HG03097 (cell line): ENCODE results near the gene HECTD4.
"Not testable (repeated sequence)": the region's sequence is repeated elsewhere in the genome, so short reads cannot be mapped to it uniquely, and the experiment has no call there.

Source experiments
- ATAC-seq: cut with Tn5 transposase; IDR thresholded peaks from one replicate; pipeline ENCODE4 v1.9.1; 2021; ENCODE audit not compliant: unreplicated experiment, low FRiP score

Gene HECTD4

DNA sequence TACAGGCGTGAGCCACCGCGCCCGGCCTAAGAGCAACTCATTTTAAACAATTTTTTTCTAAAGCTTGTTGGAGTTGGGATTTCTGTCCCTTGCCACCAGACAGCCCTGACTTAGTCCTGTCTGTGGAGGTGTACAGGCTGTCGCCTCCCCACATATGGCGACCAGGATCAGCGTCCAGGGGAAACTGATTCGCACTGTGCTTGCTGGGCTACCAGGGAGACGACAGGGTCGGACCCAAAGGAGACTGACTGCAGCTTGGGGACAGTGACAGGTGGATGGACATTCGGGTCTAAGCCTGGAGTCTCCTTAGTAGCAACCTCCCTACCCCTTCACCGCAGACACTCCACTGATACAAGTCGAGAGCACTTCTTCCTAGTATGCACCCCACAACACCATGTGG, 216.6 kb downstream of the HECTD4 start:
- no peak for ATAC-seq

DNA sequence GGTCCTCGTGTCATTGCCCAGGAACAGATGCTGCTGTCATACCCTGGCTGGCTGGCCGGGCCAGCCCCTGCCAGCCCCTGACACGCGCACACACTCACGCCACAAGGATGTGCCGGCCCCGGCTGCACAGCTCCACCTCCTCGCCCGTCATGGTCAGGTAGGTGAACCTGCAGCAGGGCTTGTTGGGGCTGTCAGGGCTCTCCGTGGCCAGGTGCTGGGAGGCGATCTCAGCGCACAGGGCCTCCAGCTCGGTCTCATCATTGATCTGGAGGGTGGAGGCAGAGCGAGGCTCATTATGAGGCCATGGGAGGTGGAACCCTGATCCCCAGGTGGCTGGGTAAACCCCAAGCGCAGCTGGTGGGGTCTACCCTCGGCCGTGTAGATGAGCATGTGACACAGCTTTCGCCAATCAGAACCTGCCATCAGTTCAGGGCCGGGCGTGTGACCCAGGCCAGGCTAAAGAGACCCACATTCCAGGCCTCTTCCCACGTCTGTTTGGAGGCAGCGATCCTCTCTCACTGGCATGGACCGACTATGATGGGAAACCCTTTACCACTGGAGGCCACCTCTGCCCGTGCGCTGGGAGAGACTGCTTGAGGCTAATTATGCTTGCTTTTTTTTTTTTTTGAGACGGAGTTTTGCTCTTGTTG, 218.1 kb downstream of the HECTD4 start:
- ATAC-seq, result no peak

DNA sequence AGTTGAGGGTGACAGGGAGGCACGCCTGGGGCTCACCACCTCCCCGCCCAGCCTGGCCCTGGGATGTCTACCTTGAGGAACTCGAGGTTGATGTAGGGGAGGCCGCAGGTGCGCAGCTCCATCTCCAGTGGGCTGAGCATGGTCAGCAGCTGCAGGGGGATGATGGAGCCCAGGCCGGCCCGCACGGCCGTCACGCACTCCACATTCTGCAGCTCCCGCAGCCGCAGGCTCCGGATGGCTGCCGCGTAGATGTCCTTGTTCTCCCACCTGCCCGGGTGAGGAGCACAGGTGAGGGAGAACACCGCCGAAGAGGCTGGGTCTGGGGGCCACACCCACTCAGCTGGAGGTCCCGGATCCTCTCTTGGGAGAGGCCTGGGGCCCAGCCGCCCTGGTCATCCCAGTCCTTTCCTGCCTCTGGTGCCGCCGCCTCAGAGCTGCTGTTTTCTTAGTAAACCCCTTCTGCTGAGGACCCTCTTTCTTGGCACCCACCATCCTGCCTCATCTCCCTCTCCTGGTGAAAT, 218.7 kb downstream of the HECTD4 start:
- no peak for ATAC-seq

DNA sequence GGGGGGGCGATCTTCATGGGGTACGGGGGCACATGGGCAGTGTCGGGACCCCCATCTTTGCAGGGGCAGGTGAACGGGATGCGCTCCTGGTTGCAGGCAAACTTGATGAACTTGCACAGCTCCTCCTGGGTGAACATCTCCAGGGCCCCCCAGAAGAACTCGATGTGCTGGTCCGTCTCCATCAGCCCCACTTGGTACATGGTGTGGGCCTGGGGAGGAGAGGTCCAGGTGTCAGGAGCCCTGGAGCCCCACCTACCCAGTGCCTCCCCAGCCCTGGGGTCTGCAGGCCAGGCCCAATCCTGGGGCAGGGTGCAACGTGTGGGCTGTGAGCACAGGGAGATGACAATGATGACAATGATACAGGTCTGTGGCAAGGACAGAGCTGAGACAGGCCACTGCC, 219.2 kb downstream of the HECTD4 start:
- no peak for ATAC-seq

DNA sequence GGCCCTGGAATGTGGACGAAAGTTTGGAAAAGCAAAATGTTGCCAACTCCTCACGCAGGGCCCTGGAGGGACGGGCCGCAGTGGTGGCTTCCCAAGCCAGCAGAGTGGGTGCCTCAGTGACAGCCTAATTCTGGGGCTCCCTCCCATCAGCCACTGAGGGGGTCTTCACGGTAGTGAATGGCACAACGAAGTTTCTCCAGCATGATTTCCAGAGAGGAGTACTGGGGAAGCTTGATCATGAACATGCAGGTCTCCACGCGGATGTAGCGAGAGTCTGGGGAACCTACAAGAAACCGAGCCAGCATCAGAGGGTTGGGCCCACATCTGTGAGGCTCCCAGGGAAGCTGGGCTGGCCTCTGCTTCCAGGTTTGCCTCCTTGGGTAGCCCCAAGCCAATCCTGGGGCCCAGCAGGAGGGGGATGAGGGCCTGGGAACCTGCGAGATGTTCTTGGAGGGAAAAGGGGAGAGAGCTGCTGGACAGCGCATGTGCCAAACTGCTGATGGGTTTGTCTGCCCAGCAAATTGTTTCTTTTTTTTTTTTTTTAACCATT, 219.9 kb downstream of the HECTD4 start:
- no peak for ATAC-seq

DNA sequence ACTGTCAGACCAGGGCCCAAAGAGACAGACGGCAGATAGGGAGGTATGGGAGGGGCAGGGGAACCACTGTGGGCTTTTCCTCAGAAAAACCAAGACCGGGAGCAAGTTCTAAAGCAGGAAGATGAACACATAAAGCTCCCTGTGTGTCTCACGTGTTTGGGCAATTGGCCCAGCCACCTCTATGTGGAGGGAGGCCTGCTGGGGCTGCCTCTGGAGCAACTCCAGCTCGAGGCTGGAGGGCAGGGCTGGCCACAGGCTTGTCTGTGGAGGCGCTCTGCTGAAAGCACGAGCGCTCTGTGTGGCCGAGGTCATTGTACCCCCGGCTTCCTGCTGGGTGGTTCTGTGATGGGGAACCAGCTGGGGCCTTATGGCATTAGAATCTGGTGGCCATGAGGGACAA, 220.5 kb downstream of the HECTD4 start:
- no peak for ATAC-seq

DNA sequence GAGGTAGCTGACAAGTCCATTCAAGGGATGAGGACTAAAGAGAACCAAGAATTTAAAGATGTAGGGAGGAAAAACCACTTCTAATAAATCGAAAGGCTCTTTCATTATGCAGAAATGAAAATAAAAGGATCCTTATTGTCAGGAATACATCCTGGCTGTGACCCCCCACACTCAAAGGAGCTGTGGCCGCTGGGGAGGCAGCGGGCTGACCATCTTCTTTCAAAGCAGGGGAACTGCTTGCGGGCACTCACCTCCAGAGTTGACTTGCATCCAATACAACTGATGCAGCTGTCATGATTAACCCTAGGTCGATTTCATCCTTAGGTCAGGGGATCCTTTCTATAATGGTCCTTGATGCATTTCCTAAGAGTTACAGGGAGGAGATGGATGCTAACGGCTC, 221.6 kb downstream of the HECTD4 start:
- no peak for ATAC-seq

DNA sequence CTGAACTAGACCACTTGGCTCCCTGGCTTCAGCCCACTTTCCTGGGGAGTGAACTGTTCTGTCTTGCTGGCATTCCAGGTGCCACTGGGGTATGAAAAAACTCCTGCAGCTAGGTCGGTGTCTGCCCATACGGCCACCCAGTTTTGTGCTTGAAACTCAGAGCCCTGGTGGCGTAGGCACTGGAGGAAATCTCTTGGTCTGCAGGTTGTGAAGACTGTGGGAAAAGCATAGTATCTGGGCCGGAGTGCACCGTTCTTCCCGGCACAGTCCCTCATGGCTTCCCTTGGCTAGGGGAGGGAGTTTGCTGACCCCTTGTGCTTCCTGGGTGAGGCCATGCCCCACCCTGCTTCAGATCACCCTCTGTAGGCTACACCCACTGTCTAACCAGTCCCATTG, 223.1 kb downstream of the HECTD4 start:
- ATAC-seq, result no peak

DNA sequence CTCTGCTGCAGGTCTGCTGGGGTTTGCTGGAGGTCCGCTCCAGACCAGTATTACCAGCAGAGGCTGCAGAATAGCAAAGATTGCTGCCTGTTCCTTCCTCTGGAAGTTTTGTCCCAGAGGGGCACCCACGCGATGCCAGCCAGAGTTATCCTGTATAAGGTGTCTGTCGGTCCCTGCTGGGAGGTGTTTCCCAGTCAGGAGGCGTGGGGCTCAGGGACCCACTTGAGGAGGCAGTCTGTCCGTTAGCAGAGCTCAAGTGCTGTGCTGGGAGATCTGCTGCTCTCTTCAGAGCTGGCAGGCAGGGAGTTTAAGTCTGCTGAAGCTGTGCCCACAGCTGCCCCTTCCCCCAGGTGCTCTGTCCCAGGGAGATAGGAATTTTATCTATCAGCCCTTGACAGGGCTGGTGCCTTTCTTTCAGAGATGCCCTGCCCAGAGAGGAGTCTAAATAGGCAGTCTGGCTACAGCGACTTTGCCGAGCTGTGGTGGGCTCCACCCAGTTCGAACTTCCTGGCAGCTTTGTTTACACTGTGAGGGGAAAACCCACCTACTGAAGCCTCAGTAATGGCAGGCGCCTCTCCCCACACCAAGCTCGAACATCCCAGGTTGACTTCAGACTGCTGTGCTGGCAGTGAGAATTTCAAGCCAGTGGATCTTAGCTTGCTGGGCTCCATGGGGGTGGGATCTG, 223.6 kb downstream of the HECTD4 start:
- ATAC-seq, result not testable (repeated sequence)

DNA sequence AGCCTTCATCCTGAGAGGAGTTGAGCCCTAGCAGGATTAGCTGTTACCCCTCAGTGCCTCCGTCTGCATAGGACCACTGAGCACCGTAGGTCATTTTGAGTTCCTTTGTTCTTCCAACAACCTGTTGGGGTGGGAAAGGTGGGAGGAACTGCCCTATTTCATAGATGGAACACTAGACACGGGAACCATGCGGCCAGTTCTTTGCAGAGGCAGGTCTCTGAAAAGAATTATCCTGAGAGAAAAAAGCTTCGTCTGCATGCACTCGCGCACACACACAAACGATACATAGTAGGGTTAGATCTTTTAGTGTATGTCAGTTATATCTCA, 228.4 kb downstream of the HECTD4 start:
- no peak for ATAC-seq

DNA sequence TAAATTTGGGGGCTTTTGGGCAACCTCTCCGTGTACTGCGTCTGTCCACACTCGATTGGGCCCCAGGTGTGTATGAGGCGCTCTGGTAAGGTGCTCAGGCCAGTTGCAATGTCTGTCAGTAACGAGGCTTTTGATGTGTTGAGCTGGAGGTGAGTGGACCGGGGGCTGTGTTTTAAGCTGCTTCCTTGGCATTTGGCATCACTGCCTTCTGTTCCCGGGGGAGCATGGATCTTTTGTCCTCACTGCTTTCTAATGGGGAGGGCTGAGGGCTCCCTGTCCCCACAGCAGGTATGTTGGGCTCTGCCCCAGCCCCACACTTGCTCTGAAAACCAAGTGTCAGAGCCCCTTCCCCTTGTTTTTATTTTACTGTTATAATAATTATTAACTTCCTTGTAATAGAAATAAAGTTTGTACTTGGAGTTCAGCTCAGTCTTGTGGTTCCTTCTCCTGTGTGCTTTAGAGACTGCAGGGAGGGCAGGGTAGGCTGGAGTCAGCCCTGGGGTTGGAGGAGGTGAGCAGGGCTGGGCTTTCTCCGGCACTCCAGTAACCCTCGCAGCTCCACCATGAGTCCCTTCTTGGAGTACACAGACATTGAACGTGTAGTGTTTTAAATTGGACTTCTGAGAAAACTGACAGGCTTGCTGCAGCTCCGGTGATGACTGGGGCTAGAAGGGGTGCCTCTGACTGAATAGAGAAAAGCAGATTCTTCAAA, 228.9 kb downstream of the HECTD4 start:
- ATAC-seq, result no peak

DNA sequence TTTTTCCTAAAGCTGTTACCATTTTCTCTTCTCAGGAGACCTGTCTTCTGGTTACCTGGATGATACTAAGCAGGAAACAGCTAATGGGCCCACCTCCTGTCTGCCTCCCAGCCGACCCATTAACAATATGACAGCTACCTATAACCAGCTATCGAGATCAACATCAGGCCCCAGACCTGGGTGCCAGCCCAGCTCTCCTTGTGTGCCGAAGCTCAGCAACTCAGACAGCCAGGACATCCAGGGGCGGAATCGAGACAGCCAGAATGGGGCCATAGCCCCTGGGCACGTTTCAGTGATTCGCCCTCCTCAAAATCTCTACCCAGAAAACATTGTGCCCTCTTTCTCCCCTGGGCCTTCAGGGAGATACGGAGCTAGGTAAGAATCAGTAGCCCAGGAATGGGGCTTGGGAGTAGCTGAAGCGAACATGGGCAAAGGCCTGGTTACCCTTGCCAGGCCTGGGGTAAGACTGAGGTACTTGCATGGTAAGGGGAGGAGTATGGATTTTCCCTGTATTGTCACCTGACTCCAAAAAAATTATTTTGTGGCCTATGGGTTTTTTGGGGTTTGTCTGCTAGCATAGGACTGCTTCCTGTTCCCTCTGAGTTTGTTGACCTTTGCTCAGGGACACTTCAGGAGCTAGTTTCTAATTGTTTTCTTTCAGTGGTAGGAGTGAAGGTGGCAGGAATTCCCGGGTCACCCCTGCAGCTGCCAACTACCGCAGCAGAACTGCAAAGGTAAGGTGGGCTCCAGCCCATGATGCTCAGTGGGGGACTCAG, 230.3 kb downstream of the HECTD4 start:
- ATAC-seq, result no peak

DNA sequence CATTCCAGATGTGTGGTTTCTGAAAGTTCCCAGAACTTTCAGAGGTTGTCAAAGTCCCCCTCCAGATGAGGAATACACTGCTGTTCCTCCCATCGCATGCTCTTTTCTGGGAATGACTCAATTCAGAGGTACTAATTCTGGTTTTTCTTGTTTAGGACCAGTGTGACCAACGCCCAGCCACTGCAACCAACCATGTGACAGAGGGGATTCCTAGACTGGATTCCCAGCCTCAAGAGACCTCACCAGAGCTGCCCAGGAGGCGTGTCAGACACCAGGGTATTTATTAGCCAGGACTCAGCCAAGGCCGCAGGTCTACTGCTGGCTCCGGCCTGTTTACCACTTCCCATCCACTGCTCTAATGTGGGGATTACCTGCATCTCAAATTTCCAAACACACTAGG, 232.6 kb downstream of the HECTD4 start:
- ATAC-seq, result no peak

DNA sequence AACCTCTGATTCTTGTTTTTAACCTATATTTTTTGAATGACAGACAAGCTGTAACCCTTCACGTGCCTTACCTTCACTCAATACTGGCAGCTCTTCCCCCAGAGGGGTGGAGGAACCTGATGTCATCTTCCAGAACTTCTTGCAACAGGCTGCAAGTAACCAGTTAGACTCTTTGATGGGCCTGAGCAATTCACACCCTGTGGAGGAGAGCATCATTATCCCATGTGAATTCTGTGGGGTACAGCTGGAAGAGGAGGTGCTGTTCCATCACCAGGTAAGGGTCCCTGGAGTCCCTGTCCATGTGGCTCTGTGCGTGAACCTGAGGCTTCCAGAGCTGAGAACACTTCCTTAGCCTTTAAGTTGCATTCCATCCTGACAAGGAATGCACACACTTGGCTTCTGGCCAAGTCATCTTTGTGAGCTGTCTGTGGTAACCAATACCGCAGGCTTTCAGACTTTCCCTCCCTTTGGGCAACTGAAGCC, 234.2 kb downstream of the HECTD4 start:
- no peak for ATAC-seq

DNA sequence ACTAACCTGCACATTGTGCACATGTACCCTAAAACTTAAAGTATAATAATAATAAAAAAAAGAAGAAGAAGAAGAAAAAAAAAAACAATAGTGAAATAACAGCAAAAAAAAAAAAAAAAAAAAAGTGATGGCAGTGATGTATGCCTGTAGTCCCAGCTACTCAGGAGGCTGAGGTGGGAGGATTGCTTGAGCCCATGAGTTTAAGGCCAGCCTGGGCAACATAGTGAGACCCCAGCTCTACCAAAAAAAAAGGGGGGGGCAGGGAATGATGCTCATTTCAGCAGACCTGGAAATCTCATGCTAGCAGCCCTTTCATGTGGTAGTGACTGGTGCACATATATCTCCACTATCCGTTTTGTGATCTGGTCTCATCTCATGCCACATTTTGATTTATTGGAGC, 236.1 kb downstream of the HECTD4 start:
- no peak for ATAC-seq

DNA sequence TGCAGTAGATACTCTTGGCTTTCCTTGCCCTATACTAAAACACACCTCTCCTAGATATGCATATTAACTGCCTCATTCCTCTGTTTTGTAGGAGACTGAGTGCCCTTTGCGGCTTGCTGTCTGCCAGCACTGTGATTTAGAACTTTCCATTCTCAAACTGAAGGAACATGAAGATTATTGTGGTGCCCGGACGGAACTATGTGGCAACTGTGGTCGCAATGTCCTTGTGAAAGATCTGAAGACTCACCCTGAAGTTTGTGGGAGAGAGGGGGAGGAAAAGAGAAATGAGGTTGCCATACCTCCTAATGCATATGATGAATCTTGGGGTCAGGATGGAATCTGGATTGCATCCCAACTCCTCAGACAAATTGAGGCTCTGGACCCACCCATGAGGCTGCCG, 241.5 kb downstream of the HECTD4 start:
- ATAC-seq, result no peak

DNA sequence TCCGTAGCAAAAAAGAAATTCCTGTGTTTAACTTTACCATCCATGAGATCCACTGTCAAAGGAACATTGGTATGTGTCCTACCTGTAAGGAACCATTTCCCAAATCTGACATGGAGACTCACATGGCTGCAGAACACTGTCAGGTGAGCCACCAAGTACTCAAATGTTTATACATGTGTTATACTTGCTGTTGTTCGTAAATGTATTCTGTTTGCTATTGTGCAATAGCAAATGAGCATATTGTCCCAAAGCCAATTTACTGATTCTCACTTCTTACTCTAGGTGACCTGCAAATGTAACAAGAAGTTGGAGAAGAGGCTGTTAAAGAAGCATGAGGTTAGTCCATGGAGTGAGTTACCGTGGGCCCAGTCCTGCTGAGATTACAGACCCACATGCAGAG, 247.5 kb downstream of the HECTD4 start:
- no peak for ATAC-seq

DNA sequence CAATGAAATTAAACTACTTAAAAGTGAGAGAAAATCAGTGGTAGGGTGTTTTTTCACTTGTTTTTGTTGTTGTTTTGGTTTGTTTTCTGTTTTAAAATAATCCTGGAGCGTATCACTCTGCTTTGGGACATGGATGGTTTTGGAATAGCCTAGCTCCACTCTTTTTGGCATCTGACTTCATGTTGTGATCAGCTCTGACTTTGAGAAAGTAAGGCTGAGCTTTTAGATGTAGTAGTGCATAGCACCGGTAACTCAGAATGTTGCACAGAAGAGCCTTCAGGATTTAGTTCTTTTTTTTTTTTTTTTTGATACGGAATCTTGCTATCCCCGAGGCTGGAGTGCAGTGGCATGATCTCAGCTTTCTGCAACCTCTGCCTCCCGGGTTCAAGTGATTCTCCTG, 248.8 kb downstream of the HECTD4 start:
- no peak for ATAC-seq

DNA sequence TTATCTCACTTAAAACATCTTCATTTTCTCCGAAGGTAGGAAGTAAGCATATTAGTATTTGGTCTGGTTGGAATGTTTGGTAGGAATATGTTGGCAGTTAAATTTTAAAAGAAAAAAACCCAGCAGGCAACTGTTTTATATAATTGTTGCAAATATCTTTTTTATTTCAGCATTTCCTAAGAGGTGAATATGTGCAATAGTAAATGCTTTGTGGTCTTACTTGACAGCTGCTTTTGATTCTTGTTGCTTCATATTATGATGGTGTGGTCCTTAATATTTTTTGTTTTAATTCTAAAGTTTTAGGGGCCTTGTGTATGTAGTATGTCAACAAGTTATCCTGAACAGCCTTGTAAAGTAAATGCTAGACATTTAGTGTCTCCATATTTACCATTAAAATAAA, 250.5 kb downstream of the HECTD4 start:
- no peak for ATAC-seq

DNA sequence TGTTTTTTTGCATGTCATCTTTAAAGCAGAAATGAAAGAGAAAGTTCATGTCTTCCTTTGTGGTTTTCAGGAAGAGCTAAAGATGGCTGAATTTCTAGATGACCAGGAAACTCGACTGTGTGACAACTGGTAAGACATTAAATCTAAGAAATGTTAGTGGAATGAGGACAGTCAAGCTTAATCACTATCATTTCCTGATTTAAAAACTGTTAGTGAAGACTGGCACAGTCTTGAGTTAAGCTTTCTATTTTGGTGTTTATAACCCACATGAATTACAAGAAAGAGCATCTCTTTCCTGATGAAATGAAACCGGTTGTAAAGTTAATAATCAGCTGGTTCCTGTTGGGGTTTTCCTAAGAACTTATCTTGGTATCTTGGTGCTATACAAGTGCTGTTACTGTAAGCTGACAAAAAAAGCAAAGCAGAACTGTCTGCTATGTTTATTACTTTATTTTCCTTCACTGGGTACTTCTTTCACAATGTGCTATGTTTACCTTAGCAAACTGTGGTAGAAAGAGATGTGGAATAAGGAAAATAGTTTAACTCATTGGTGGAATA, 251.7 kb downstream of the HECTD4 start:
- peak; percentile 58 for ATAC-seq
